Activated CD4-positive, alpha-beta T cell treated with anti-CD3 and anti-CD28 coated beads for 36 hours (primary cell): Measurements from ENCODE around the gene SPTBN2. TPM values are rescaled to one million over a fixed set of nuclear protein-coding genes. Genes with fewer than 3 reads are reported as not detected.
"Not testable (repeated sequence)": the region's sequence is repeated elsewhere in the genome, so short reads cannot be mapped to it uniquely, and the experiment has no call there.

Experiments
- ATAC-seq: fragments of 200-7000 bp; cut with Tn5 transposase; one replicate; pipeline ENCODE4 v1.10.0; 2021; ENCODE audit warnings: mild to moderate bottlenecking, moderate library complexity
- CTCF ChIA-PET: fragments of 350-600 bp; sonication (Branson Sonifier 250); formaldehyde crosslinking; loops from one replicate; lab custom pipeline; 2021; ENCODE audit warnings: antibody characterized with exemption; lab: Charles Lee
- POLR2A ChIA-PET: fragments of 350-600 bp; sonication (Branson Sonifier 250); formaldehyde crosslinking; loops from one replicate; lab custom pipeline; 2021; ENCODE audit warnings: antibody characterized with exemption, inconsistent platforms; lab: Charles Lee
- DNase-seq: peaks from one replicate; pipeline ENCODE4 v3.0.0-alpha.2; 2020
- H3K27ac Mint-ChIP-seq: one replicate; pipeline ENCODE4 v1.8.0; 2021; ENCODE audit warnings: mixed read lengths
- H3K27me3 Mint-ChIP-seq: one replicate; pipeline ENCODE4 v1.8.0; 2021; ENCODE audit warnings: mixed read lengths
- H3K36me3 Mint-ChIP-seq: one replicate; pipeline ENCODE4 v1.8.0; 2021; ENCODE audit warnings: low read depth, mixed read lengths
- H3K4me1 Mint-ChIP-seq: one replicate; pipeline ENCODE4 v1.8.0; 2021; ENCODE audit warnings: mixed read lengths
- H3K4me3 Mint-ChIP-seq: one replicate; pipeline ENCODE4 v1.8.0; 2021; ENCODE audit warnings: mild to moderate bottlenecking, moderate library complexity, mixed read lengths
- H3K9me3 Mint-ChIP-seq: one replicate; pipeline ENCODE4 v1.8.0; 2021; ENCODE audit warnings: low read depth, mixed read lengths
- intact Hi-C, 2 experiments: fragments of 100-400 bp; cut with DNase I in 1 of 2; cut with micrococcal nuclease in 1 of 2; formaldehyde crosslinking; loops; one replicate each; pipeline versions ENCODE4 v1.14.2 to v1.15.1; 2022 to 2024; cut with DNase I, micrococcal nuclease
- total RNA-seq, 2 experiments: library from RNA; stranded (reverse); gene quantifications; one replicate each; pipeline ENCODE4 v1.2.3, GENCODE V29; 2021

Gene SPTBN2
- total RNA-seq, 2 experiments from 2014 or later: 1.3 to 1.6 TPM

DNA sequence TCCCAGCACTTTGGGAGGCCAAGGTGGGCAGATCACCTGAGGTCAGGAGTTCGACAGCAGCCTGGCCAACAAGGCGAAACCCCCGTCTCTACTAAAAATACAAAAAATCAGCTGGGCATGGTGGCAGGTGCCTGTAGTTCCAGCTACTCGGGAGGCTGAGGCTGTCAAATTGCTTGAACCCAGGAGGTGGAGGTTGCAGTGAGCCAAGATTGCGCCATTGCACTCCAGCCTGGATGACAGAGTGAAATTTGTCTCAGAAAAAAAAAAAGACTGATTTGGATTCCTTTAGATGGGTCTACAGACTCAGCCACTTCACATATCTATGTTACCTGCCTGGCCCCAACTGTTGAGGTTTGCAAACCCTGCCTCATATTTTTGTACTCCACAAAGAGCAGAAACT lies 4.8 kb downstream of the SPTBN2 start:
- H3K36me3 Mint-ChIP-seq, DNase-seq, intact Hi-C loops, POLR2A ChIA-PET, ATAC-seq, H3K27ac Mint-ChIP-seq, H3K9me3 Mint-ChIP-seq, H3K4me3 Mint-ChIP-seq: not testable (repeated sequence)
- Mint-ChIP-seq H3K27me3 (peaks cover 47% of the 10 kb centered on the region), H3K4me1 (peaks cover 21% of the 10 kb centered on the region)
- CTCF ChIA-PET: interaction anchor here (1.0 to 2.1 kb wide), 4 partner anchors 8 to 29 kb away, joined by 3 to 5 read pairs (median 4); no protein-coding TSS in a partner anchor

DNA sequence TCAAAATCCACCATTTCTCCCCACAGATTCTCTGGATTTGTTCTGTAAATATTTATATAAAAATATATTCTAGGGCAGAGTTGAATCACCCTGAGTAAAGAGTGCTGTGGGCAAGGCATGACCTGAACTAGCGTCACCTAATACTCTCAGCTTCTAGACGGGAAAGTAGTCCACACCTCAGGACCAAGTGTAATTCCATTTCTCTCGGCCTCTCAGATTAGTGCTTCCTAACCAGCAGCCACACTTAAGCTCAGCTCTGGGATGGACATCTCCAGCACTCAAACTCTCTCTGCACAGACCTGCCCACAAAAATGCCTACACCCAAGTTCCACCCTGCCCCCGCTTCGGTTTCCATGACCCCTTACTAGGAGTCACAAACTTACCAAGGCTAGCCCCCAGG lies 5.3 kb downstream of the SPTBN2 start:
- Mint-ChIP-seq H3K36me3 (no peaks in the 10 kb centered on the region), H3K4me3 (no peak overlapping the region), H3K27ac (no peak overlapping the region), H3K27me3 (peaks cover 42% of the 10 kb centered on the region), H3K4me1 (peaks cover 17% of the 10 kb centered on the region), H3K9me3 (no peaks in the 10 kb centered on the region)
- DNase-seq: no peak
- intact Hi-C loops: no loop called here
- no peak for ATAC-seq
- ChIA-PET CTCF (interaction anchor here (1.0 kb wide), 3 partner anchors 10 to 28 kb away, joined by 3 to 4 read pairs (median 3); no protein-coding TSS in a partner anchor), POLR2A (no interaction called here)

DNA sequence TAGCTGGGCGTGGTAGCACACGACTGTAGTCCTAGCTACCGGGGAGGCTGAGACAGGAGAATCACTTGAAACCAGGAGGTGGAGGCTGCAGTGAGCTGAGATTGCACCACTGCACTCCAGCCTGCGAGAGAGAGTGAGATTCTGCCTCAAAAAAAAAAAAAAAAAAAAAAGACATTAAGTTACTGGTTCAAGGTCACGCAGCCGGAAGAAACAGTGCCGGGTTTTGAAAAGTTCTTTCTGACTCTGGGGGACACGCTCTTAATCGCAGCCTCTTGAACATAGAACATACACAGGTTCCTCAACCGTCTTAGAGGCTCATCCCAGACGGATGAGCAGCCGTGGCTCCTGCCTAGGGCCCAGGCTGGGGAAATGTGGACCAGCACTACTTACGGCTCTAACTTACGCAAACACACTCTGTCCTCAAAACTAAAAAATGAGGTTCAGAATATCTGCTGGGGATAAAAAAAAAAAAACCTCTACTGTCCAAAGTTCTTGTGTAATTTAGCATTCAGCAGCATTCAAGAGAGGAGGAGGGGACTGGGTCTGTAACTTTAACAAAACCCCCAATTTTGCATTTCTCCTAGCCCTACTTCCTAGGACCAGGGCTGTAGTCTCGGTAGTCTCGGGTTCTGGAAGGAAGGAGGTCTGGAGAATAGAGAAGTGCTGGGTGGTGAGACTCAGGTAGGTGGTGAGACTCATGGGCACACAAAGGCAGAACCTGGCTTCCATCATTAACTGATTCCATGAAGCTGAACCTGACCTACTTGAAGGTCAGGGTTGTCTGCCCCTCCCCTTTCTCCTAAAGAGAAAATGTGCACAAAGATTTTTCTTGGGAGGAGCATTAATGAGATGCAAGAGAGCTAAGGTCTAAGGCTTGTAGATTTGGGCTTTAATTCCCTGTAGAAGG lies 6.0 kb downstream of the SPTBN2 start:
- Mint-ChIP-seq H3K27me3 (peaks cover 40% of the 10 kb centered on the region), H3K9me3 (no peaks in the 10 kb centered on the region), H3K4me1 (peaks cover 14% of the 10 kb centered on the region), H3K36me3 (no peaks in the 10 kb centered on the region), H3K4me3 (no peak overlapping the region), H3K27ac (no peak overlapping the region)
- CTCF ChIA-PET: interaction anchor here (0.6 to 1.0 kb wide), 2 partner anchors 24 to 104 kb away, joined by 3 read pairs; no protein-coding TSS in a partner anchor
- POLR2A ChIA-PET: no interaction called here
- ATAC-seq: no peak
- intact Hi-C loops: no loop called here
- no peak for DNase-seq

DNA sequence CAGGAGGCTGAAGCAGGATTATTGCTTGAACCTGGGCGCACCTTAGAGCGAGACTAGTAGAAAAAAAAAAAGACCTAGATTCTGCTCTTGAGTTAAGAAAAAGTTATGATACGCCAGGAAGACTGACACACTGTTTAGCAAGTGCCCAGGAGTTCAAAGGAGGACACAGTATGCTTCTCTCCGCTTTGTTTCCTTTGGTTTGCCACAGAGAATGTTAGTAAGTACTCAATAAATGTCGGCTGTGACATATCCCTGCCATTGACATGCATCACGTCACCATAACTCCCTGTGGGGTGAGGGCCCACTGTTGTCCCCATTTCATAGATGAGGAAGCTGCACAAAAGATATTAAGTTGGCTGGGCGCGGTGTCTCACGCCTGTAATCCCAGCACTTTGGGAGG lies 7.1 kb downstream of the SPTBN2 start:
- no peak for DNase-seq
- H3K27me3 Mint-ChIP-seq: peaks cover 36% of the 10 kb centered on the region
- no peak for ATAC-seq
- no peak overlapping the region for H3K4me3 Mint-ChIP-seq
- H3K4me1 Mint-ChIP-seq: peaks cover 11% of the 10 kb centered on the region
- H3K36me3 Mint-ChIP-seq: no peaks in the 10 kb centered on the region
- CTCF ChIA-PET: interaction anchor here (0.6 kb wide), 1 partner anchor 103 kb away, joined by 3 read pairs; no protein-coding TSS in a partner anchor
- H3K27ac Mint-ChIP-seq: no peak overlapping the region
- POLR2A ChIA-PET: no interaction called here
- H3K9me3 Mint-ChIP-seq: no peaks in the 10 kb centered on the region
- intact Hi-C loops: no loop called here

DNA sequence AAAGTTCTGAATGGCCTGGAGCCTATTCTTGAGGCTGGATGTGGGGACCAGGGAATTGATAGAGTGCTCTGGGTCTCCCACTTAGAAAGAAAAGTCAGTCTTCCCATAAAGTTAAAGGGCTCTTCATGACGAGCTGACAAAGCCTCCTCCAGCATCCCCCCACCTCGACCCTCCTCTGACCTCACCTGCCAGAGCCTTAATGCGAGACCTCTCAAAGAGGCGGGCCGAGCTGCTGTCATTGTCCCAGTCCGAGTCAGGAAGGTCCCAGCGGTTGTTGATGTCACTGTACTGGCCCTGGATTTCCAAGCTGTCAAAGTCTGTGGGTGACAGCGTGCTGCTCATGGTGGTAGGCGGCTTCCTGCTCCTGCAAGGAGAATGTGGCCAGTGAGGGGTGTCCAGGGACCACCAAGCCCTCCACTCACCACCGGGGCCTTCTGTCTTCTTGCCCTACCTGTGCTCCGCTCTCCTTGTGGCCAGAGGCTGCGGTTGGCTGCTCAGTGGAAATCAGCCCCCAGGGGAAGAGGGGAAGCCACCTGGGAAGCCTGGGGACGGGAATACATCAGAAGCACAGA lies 8.0 kb downstream of the SPTBN2 start:
- CTCF ChIA-PET: no interaction called here
- H3K9me3 Mint-ChIP-seq: no peaks in the 10 kb centered on the region
- H3K36me3 Mint-ChIP-seq: no peaks in the 10 kb centered on the region
- no peak for ATAC-seq
- POLR2A ChIA-PET: no interaction called here
- DNase-seq: no peak
- peaks cover 10% of the 10 kb centered on the region for H3K4me1 Mint-ChIP-seq
- H3K4me3 Mint-ChIP-seq: no peak overlapping the region
- peaks cover 27% of the 10 kb centered on the region for H3K27me3 Mint-ChIP-seq
- no peak overlapping the region for H3K27ac Mint-ChIP-seq
- intact Hi-C loops: no loop called here

DNA sequence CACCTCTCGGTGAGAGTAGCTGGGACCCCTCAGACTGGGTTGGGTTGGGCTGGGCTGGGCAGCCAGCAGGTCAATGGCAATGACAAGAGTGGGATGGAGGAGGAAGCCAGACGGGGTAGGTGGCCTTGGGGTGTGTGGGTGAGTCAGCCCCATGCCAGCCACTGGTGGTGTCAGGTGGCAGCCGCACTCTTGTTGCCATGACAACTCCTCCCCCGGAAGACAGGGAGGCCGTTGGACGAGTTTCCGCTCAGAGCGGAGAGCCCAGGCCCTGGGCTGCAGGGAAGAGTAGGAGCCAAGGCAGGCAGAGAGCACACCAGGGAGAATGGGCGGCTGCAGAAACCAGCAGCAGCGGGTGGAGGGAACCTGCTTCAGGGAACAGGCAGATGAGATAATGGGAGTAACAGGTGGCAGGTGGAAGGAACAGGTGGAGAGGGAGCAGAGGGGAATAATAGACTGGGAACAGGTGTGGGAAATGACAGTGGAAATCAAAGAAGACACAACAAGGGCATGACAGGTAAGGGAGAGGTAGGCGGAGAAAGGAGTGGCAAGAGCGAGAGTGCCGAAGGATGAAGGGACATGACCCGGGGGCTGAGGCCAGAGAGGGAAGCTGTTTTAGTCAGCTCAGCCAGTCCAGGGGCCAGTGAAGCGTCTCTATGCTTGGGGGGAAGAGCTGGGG lies 8.7 kb downstream of the SPTBN2 start:
- no peaks in the 10 kb centered on the region for H3K36me3 Mint-ChIP-seq
- DNase-seq (peak; percentile 81), ATAC-seq (peak; percentile 96)
- no peaks in the 10 kb centered on the region for H3K9me3 Mint-ChIP-seq
- ChIA-PET CTCF (no interaction called here), POLR2A (no interaction called here)
- H3K27me3 Mint-ChIP-seq: peaks cover 26% of the 10 kb centered on the region
- peaks cover 10% of the 10 kb centered on the region for H3K4me1 Mint-ChIP-seq
- intact Hi-C loops: no loop called here
- peak overlapping the region; percentile 48 for H3K27ac Mint-ChIP-seq
- H3K4me3 Mint-ChIP-seq: no peak overlapping the region

DNA sequence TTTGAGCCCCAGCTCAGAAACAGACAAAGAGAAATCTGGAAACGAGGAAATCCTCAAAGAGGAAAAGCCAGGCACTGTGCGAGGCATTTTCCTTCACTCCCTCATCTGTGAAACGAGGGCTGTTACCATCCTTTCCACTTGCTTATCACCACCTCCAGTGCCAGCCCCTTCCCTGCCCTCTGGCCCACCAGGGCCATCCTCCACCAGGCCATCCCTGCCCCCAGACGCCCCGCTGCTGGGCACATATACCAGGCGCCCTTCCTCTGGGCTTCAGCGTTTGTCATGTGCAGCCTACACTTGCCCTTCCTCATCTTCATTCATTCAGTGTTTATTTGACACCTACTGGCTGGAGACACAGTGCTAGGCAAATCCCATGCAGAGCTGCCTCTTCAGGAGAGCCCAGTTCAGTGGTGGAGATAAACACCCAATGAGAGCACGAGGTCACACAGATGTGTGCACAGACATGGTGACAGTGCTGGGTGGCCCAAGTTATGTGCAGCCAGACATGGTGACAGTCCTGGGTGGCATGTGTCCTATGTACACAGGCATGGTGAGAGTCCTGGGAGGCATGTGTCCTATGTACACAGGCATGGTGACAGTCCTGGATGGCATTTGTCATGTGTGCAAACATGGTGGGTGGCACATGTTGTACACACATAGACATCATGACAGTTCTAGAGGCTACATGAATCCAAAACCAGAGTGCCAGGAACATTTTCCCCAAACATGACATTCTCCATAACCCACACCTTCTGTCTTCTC lies 9.7 kb downstream of the SPTBN2 start:
- ChIA-PET CTCF (no interaction called here), POLR2A (interaction anchor here (0.6 kb wide), 1 partner anchor 514 kb away, joined by 7 read pairs; no protein-coding TSS in a partner anchor)
- H3K36me3 Mint-ChIP-seq: no peaks in the 10 kb centered on the region
- H3K4me1 Mint-ChIP-seq: peaks cover 10% of the 10 kb centered on the region
- no peak overlapping the region for H3K4me3 Mint-ChIP-seq
- peaks cover 24% of the 10 kb centered on the region for H3K27me3 Mint-ChIP-seq
- DNase-seq (no peak), ATAC-seq (no peak)
- intact Hi-C loops: no loop called here
- no peaks in the 10 kb centered on the region for H3K9me3 Mint-ChIP-seq
- H3K27ac Mint-ChIP-seq: no peak overlapping the region

DNA sequence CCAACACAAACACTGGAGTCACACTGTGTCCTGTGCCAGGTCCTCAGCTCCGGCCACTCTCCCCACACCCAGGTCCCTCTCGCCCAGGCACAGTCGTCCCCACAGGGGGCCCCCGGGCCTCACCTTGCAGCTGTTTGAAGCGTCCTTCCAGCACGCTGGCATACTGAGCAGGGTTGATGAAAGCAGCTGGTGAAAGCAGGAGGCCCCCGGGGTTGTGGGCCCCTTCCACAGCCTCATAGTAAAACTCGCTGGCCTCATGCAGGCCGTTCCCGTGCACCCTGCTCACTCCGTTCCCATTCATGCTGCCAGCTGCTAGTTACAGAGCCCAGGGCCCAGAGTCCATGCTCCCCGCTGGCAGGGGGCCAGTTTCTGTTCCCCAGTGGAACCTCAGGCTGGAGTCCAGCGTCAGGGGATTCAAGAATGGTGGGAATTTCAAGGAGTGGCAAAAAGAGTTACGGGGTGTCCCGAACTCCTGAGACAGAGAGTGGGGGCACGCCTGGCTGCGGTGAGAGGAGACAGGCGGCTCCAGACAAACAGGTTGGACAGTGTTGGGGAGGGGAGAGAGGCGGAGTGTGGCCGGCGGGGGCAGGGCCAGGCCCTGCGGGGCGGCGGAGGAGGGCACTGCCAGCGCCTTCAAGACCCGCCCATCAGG lies 10.6 kb downstream of the SPTBN2 start:
- no peak for ATAC-seq
- peaks cover 10% of the 10 kb centered on the region for H3K4me1 Mint-ChIP-seq
- DNase-seq: no peak
- intact Hi-C loops: no loop called here
- H3K4me3 Mint-ChIP-seq: no peak overlapping the region
- H3K36me3 Mint-ChIP-seq: no peaks in the 10 kb centered on the region
- H3K27me3 Mint-ChIP-seq: peaks cover 31% of the 10 kb centered on the region
- ChIA-PET POLR2A (no interaction called here), CTCF (no interaction called here)
- no peak overlapping the region for H3K27ac Mint-ChIP-seq
- no peaks in the 10 kb centered on the region for H3K9me3 Mint-ChIP-seq

DNA sequence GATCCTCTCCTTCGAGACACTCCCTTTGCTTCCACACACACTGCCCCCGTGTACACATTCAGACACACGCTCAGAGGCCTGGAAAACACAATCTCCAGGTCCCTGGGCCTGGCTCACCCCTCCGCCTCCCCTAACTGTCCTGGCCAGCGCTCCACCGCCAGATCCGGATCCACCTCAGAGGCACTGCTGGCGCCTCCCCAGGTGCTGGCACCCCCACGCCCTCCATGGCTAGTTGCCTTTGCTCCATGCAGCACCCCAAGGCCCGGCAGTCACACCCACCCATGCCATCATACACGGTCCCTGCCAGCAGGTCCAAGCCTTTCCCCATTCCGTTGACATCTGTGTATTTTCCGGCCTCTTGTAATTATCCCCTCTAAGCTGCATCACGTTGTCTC lies 11.1 kb downstream of the SPTBN2 start:
- intact Hi-C loops: no loop called here
- ATAC-seq (no peak), DNase-seq (no peak)
- H3K9me3 Mint-ChIP-seq: no peaks in the 10 kb centered on the region
- H3K36me3 Mint-ChIP-seq: no peaks in the 10 kb centered on the region
- ChIA-PET POLR2A (no interaction called here), CTCF (no interaction called here)
- no peak overlapping the region for H3K27ac Mint-ChIP-seq
- peaks cover 30% of the 10 kb centered on the region for H3K27me3 Mint-ChIP-seq
- peaks cover 10% of the 10 kb centered on the region for H3K4me1 Mint-ChIP-seq
- no peak overlapping the region for H3K4me3 Mint-ChIP-seq

DNA sequence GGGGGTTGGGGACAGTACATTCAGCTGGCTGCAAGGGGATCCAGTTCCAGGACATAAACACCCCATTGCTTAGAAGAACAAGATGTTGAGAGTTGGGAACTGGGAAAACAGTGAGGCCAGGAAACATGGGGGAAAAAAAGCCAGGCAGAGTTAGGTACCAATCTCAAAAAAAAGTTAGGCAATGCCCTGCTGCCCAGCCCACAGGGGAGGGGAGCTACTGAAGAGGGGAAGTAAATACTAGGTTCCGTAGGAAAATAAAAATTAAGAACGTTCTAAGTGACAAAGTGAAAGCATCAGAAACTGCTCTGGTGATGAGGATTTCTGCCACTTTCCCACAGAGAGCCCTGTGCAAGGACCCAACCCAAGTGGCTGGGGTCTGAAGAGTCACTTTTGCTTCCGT lies 12.0 kb downstream of the SPTBN2 start:
- ChIA-PET CTCF (interaction anchor here (0.7 to 2.1 kb wide), 2 partner anchors 8 to 159 kb away, joined by 5 read pairs; no protein-coding TSS in a partner anchor), POLR2A (no interaction called here)
- no peak for DNase-seq
- Mint-ChIP-seq H3K4me3 (no peak overlapping the region), H3K27ac (no peak overlapping the region), H3K27me3 (peaks cover 27% of the 10 kb centered on the region), H3K36me3 (no peaks in the 10 kb centered on the region), H3K9me3 (no peaks in the 10 kb centered on the region), H3K4me1 (peaks cover 10% of the 10 kb centered on the region)
- intact Hi-C loops: no loop called here
- no peak for ATAC-seq
